ENCODE results near the gene CRYGN. TPM values are rescaled to one million over a fixed set of nuclear protein-coding genes. Genes with fewer than 3 reads are reported as not detected.

CRYGN gene
- polyA plus RNA-seq, 1 donor (not counting 4 experiments of a cell fraction or from before 2014, with no cell fraction given): not detected

DNA sequence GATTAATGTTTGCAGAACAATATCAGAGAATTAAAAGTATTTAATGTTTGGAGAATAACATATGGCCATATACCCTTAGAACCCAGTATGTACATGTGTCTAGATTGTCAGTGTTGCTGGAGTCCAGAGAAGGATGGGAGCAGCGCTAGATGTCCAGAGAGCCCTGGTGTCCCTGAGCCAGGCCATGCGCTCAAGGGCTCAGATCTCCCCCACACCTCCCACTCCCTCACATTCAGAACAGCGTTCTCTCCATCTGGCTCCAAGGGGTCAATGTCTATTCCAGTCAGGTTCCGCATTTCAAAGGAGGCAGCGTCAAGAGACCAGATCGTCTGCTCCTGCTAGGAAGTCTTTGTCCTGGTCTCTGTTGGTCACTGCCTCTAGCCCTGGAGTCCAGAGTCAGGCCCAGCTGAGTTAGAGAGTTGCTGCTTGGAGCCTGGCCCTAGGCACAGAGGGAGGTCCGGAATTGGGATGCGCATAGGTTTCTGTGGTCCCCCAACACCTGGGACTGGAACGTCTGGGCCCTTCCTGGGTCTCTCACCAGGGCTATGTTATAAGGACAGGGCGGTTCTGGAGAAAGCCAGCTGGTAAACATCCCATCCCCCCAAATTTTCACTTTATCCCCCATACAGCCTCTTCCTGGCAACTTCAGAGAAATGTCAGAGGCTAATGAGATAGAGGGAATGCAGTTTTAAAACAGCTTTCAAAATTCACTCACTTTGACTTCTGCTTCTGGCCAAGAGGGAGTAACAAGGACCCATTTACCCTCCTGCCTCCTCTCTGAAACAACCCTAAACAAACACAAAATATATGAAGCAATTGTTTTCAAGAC, 23.6 kb downstream of the CRYGN start:
- no peaks in the 10 kb centered on the region for H3K36me3 ChIP-seq (ENCODE audit: control insufficient read depth in 2 of 2, extremely low read depth in 1 of 2, insufficient read depth in 2 of 2, low read length in 2 of 2)
- no peaks in the 10 kb centered on the region for H3K79me2 ChIP-seq (ENCODE audit: control insufficient read depth, insufficient read depth, low read length)
- H3K4me1 ChIP-seq (ENCODE audit: control insufficient read depth, extremely low read depth, insufficient read depth, low read length): no peaks in the 10 kb centered on the region
- no peak overlapping the region for H2AFZ ChIP-seq (ENCODE audit: control insufficient read depth, low read length)
- peaks cover 30% of the 10 kb centered on the region for H3K27me3 ChIP-seq (ENCODE audit: control insufficient read depth, extremely low read depth, insufficient read depth, low read length)
- TF ChIP-seq, protein P1, sequence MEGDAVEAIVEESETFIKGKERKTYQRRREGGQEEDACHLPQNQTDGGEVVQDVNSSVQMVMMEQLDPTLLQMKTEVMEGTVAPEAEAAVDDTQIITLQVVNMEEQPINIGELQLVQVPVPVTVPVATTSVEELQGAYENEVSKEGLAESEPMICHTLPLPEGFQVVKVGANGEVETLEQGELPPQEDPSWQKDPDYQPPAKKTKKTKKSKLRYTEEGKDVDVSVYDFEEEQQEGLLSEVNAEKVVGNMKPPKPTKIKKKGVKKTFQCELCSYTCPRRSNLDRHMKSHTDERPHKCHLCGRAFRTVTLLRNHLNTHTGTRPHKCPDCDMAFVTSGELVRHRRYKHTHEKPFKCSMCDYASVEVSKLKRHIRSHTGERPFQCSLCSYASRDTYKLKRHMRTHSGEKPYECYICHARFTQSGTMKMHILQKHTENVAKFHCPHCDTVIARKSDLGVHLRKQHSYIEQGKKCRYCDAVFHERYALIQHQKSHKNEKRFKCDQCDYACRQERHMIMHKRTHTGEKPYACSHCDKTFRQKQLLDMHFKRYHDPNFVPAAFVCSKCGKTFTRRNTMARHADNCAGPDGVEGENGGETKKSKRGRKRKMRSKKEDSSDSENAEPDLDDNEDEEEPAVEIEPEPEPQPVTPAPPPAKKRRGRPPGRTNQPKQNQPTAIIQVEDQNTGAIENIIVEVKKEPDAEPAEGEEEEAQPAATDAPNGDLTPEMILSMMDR (optimal IDR thresholded peaks at IDR 0.05 in 1 of 3, IDR thresholded peaks at IDR 0.05 in 1 of 3, conservative IDR thresholded peaks at IDR 0.05 in 1 of 3; ENCODE audit: extremely low read depth in 1 of 3, insufficient read depth in 2 of 3, low read length in 3 of 3): no peak
- TF ChIP-seq EZH2 (IDR thresholded peaks at IDR 0.05; ENCODE audit: low read length): no peak
- no peak overlapping the region for H3K9ac ChIP-seq (ENCODE audit: control insufficient read depth, extremely low read depth, insufficient read depth, low read length)
- H3K9me3 ChIP-seq (ENCODE audit: control insufficient read depth, low read depth, low read length): peaks cover 3% of the 10 kb centered on the region
- H3K4me3 ChIP-seq (ENCODE audit: control insufficient read depth in 2 of 3, extremely low read depth in 1 of 3, insufficient read depth in 2 of 3, low read depth in 1 of 3, low read length in 3 of 3): no peak overlapping the region
- DNase-seq (ENCODE audit: low read depth, low spot score): no peak
- FAIRE-seq: no peak
- dilution Hi-C loops (cut with MboI; ENCODE audit: extremely low pct_ligation_motif_present, low sequenced_read_pairs): no loop called here
- no peak overlapping the region for H3K4me2 ChIP-seq (ENCODE audit: control insufficient read depth, extremely low read depth, insufficient read depth, low read depth, low read length)
- no peaks in the 10 kb centered on the region for H4K20me1 ChIP-seq (ENCODE audit: control insufficient read depth, extremely low read depth, insufficient read depth, low read length)
- no peaks in the 10 kb centered on the region for H3K9me1 ChIP-seq (ENCODE audit: control insufficient read depth, extremely low read depth, insufficient read depth, low read length)
- no peak overlapping the region for H3K27ac ChIP-seq (ENCODE audit: control insufficient read depth, insufficient read depth, low read length)

GRCh38 chr7:151415375-151416105, 24.4 kb downstream of the CRYGN start:
- Histone ChIP-seq H3K9me1 (ENCODE audit: control insufficient read depth, extremely low read depth, insufficient read depth, low read length) (no peaks in the 10 kb centered on the region), H3K79me2 (ENCODE audit: control insufficient read depth, insufficient read depth, low read length) (no peaks in the 10 kb centered on the region), H3K4me1 (ENCODE audit: control insufficient read depth, extremely low read depth, insufficient read depth, low read length) (no peaks in the 10 kb centered on the region), H3K27ac (ENCODE audit: control insufficient read depth, insufficient read depth, low read length) (no peak overlapping the region), H3K27me3 (ENCODE audit: control insufficient read depth, extremely low read depth, insufficient read depth, low read length) (peaks cover 38% of the 10 kb centered on the region), H3K4me3 (ENCODE audit: control insufficient read depth in 2 of 3, extremely low read depth in 1 of 3, insufficient read depth in 2 of 3, low read depth in 1 of 3, low read length in 3 of 3) (no peak overlapping the region), H3K36me3 (ENCODE audit: control insufficient read depth in 2 of 2, extremely low read depth in 1 of 2, insufficient read depth in 2 of 2, low read length in 2 of 2) (no peaks in the 10 kb centered on the region), H2AFZ (ENCODE audit: control insufficient read depth, low read length) (no peak overlapping the region), H3K9ac (ENCODE audit: control insufficient read depth, extremely low read depth, insufficient read depth, low read length) (no peak overlapping the region), H3K4me2 (ENCODE audit: control insufficient read depth, extremely low read depth, insufficient read depth, low read depth, low read length) (no peak overlapping the region), H4K20me1 (ENCODE audit: control insufficient read depth, extremely low read depth, insufficient read depth, low read length) (peaks cover 1% of the 10 kb centered on the region), H3K9me3 (ENCODE audit: control insufficient read depth, low read depth, low read length) (peaks cover 3% of the 10 kb centered on the region)
- no peak for DNase-seq (ENCODE audit: low read depth, low spot score)
- dilution Hi-C loops (cut with MboI; ENCODE audit: extremely low pct_ligation_motif_present, low sequenced_read_pairs): no loop called here
- no peak for FAIRE-seq
- TF ChIP-seq EZH2 (IDR thresholded peaks at IDR 0.05; ENCODE audit: low read length): no peak
- TF ChIP-seq, protein P1 (optimal IDR thresholded peaks at IDR 0.05 in 1 of 3, IDR thresholded peaks at IDR 0.05 in 1 of 3, conservative IDR thresholded peaks at IDR 0.05 in 1 of 3; ENCODE audit: extremely low read depth in 1 of 3, insufficient read depth in 2 of 3, low read length in 3 of 3): no peak

All from keratinocyte (primary cell).